HT1080 (cell line): ENCODE data around the gene DIO3. TPM values are rescaled to one million over a fixed set of nuclear protein-coding genes. Genes with fewer than 3 reads are reported as not detected.
"Not testable (repeated sequence)": the region's sequence is repeated elsewhere in the genome, so short reads cannot be mapped to it uniquely, and the experiment has no call there.

Experiments
- DNase-seq: peaks from one replicate; pipeline ENCODE4 v3.0.0-alpha.2; 2015; ENCODE audit warnings: low read depth
- total RNA-seq: library from RNA; depleted of rRNA; stranded (reverse); fragments of >200 nt; shearing (Covaris generic); gene quantifications from 2 replicates; pipeline ENCODE4 v1.2.3, GENCODE V29; 2014

The DIO3 gene
- total RNA-seq, 1 experiment from 2014 or later: not detected

- no peak for DNase-seq
These were observed 3.2 kb upstream of the DIO3 start for GRCh38 chr14:101557811-101558738.

GRCh38 chr14:101558739-101559240 lies 2.5 kb upstream of the DIO3 start:
- no peak for DNase-seq

- no peak for DNase-seq
These were observed 2.1 kb upstream of the DIO3 start for GRCh38 chr14:101559250-101559623.

GRCh38 chr14:101559624-101560533 lies 1.4 kb upstream of the DIO3 start:
- no peak for DNase-seq

- no peak for DNase-seq
These were observed 671 bp upstream of the DIO3 start for GRCh38 chr14:101560534-101561113.

GRCh38 chr14:101561897-101562490 lies 699 bp downstream of the DIO3 start:
- DNase-seq: no peak

- no peak for DNase-seq
These were observed 1.5 kb downstream of the DIO3 start for GRCh38 chr14:101562659-101563351.

GRCh38 chr14:101563352-101563653 lies 2.0 kb downstream of the DIO3 start:
- DNase-seq: no peak

GRCh38 chr14:101563654-101564443 lies 2.6 kb downstream of the DIO3 start:
- DNase-seq: no peak

- no peak for DNase-seq
These were observed 3.1 kb downstream of the DIO3 start for GRCh38 chr14:101564444-101564776.

GRCh38 chr14:101564819-101565698 lies 3.8 kb downstream of the DIO3 start:
- no peak for DNase-seq

GRCh38 chr14:101567252-101567651 lies 6.0 kb downstream of the DIO3 start:
- DNase-seq: no peak

GRCh38 chr14:101571004-101571403 lies 9.7 kb downstream of the DIO3 start:
- no peak for DNase-seq

- not testable (repeated sequence) for DNase-seq
These were observed 11.2 kb downstream of the DIO3 start for GRCh38 chr14:101572526-101572925.

- DNase-seq: no peak
These were observed 12.0 kb downstream of the DIO3 start for GRCh38 chr14:101573289-101573688.

GRCh38 chr14:101575581-101575980 lies 14.3 kb downstream of the DIO3 start:
- DNase-seq: no peak

- DNase-seq: no peak
These were observed 16.1 kb downstream of the DIO3 start for GRCh38 chr14:101577221-101577909.

GRCh38 chr14:101578489-101578888 lies 17.2 kb downstream of the DIO3 start:
- DNase-seq: no peak
